Sigmoid colon (tissue), 7 donors: ENCODE measurements around the gene CDH1. TPM values are rescaled to one million over a fixed set of nuclear protein-coding genes. Genes with fewer than 3 reads are reported as not detected.

Experiments
- DNase-seq: peaks from one replicate; pipeline ENCODE4 v3.0.0-alpha.2; 2019
- H3K27ac ChIP-seq, 4 donors: fragments of 200-600 bp; sonication (generic); one replicate each; pipeline ENCODE4 v1.5.1; 2016 to 2019; ENCODE audit warnings: mild to moderate bottlenecking in 1 of 4
- H3K27me3 ChIP-seq, 3 donors: fragments of 200-600 bp; sonication (generic); one replicate each; pipeline ENCODE4 v1.5.1; 2019; ENCODE audit warnings: mild to moderate bottlenecking in 1 of 3
- H3K36me3 ChIP-seq, 4 donors: fragments of 200-600 bp; sonication (generic); one replicate each; pipeline ENCODE4 v1.5.1; 2016 to 2019
- H3K4me1 ChIP-seq, 4 donors: fragments of 200-600 bp; sonication (generic); one replicate each; pipeline ENCODE4 v1.5.1; 2017 to 2019
- H3K4me3 ChIP-seq, 4 donors: fragments of 200-600 bp; sonication (generic); one replicate each; pipeline ENCODE4 v1.5.1; 2017 to 2019; ENCODE audit warnings: mild to moderate bottlenecking in 2 of 4, moderate library complexity in 1 of 4
- H3K9me3 ChIP-seq, 4 donors: fragments of 200-600 bp in 3 of 4; sonication (generic) in 3 of 4; one replicate each; pipeline versions ENCODE4 v1.5.1 to v1.6.1; 2013 to 2019
- EP300 ChIP-seq, 4 donors: sonication (generic); formaldehyde crosslinking; IDR thresholded peaks; one replicate each; pipeline ENCODE4 v1.6.1; 2017; ENCODE audit warnings: antibody characterized with exemption in 4 of 4
- POLR2A ChIP-seq, 2 donors: fragments of 450-650 bp; IDR thresholded peaks; one replicate each; pipeline ENCODE4 v1.6.1; 2016; ENCODE audit warnings: antibody characterized with exemption in 2 of 2, mild to moderate bottlenecking in 2 of 2, moderate library complexity in 2 of 2
- POLR2AphosphoS5 ChIP-seq, 4 donors: sonication (generic); formaldehyde crosslinking; IDR thresholded peaks; one replicate each; pipeline ENCODE4 v1.6.1; 2017; ENCODE audit warnings: antibody characterized with exemption in 4 of 4
- WGBS, 2 donors: extraction: QIAGEN DNeasy Blood & Tissue Kit; methylation state at CpG; one replicate each; pipeline ENCODE4 v1.1.7; 2013; 5-methylcytosine and 5-hydroxymethylcytosine counted together
- intact Hi-C: fragments of 100-400 bp; cut with DNase I; formaldehyde crosslinking; loops from one replicate; pipeline ENCODE4 v1.15.1; 2023
- polyA plus RNA-seq, 3 donors: library from polyadenylated mRNA; stranded (reverse); fragments of 200-250 nt; gene quantifications; one replicate each; pipeline ENCODE4 v1.2.3, GENCODE V29; 2013
- total RNA-seq, 4 donors: library from RNA; depleted of rRNA; stranded (reverse); fragments of >200 nt; gene quantifications; one replicate each; pipeline ENCODE4 v1.1.0, GENCODE V29; 2016
- TF ChIP-seq, protein P1 (sequence below), 4 experiments: fragments of 450-650 bp in 3 of 4; fragments of 200-600 bp in 1 of 4; IDR thresholded peaks; one replicate each; pipeline ENCODE4 v1.5.1; 2016 to 2019; ENCODE audit warnings: antibody characterized with exemption in 4 of 4, mild to moderate bottlenecking in 3 of 4, moderate library complexity in 2 of 4
- donor health status: healthy with polysubstance abuse.
- donor health status: Bipolar disorder and iron deficiency.
- donor health status: healthy.

CDH1 gene
- total and polyA plus RNA-seq, 7 donors, result 0.14 to 163 (median 15.4) TPM; not detected in 1

DNA sequence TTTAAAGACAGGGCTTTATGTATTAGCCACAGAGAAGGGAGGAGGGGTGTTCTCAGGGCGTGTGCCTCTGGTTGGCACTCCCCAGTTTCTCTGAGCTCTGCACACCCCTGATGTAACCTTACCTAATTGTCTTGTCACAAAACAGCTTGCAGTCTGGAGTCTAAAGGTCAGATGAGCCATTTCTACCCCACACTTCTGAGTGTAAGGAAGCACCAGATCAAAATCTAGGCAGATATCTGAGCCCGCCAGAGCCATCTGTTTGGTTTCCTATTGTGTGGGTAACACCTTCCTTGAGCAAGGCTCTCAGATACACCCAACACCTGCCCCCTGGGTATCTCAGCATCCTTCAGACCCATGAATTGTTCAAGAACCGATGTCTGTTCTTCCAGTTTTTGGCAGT lies 15.5 kb downstream of the CDH1 start:
- Histone ChIP-seq H3K27me3 (no peaks in the 10 kb centered on the region), H3K4me3 (no peak overlapping the region), H3K27ac (no peak overlapping the region), H3K36me3 (no peaks in the 10 kb centered on the region), H3K4me1 (no peaks in the 10 kb centered on the region), H3K9me3 (no peaks in the 10 kb centered on the region)
- intact Hi-C loops, result no loop called here
- TF ChIP-seq EP300 (IDR thresholded peaks at IDR 0.05), result no peak
- TF ChIP-seq, protein P1, sequence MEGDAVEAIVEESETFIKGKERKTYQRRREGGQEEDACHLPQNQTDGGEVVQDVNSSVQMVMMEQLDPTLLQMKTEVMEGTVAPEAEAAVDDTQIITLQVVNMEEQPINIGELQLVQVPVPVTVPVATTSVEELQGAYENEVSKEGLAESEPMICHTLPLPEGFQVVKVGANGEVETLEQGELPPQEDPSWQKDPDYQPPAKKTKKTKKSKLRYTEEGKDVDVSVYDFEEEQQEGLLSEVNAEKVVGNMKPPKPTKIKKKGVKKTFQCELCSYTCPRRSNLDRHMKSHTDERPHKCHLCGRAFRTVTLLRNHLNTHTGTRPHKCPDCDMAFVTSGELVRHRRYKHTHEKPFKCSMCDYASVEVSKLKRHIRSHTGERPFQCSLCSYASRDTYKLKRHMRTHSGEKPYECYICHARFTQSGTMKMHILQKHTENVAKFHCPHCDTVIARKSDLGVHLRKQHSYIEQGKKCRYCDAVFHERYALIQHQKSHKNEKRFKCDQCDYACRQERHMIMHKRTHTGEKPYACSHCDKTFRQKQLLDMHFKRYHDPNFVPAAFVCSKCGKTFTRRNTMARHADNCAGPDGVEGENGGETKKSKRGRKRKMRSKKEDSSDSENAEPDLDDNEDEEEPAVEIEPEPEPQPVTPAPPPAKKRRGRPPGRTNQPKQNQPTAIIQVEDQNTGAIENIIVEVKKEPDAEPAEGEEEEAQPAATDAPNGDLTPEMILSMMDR (IDR thresholded peaks at IDR 0.05), result no peak
- no peak for TF ChIP-seq POLR2A (IDR thresholded peaks at IDR 0.05)
- no peak for TF ChIP-seq POLR2AphosphoS5 (IDR thresholded peaks at IDR 0.05)
- 7 to 36% methylated on average over 3 of the region's 3 CpGs for WGBS, 2 donors
- no peak for DNase-seq

DNA sequence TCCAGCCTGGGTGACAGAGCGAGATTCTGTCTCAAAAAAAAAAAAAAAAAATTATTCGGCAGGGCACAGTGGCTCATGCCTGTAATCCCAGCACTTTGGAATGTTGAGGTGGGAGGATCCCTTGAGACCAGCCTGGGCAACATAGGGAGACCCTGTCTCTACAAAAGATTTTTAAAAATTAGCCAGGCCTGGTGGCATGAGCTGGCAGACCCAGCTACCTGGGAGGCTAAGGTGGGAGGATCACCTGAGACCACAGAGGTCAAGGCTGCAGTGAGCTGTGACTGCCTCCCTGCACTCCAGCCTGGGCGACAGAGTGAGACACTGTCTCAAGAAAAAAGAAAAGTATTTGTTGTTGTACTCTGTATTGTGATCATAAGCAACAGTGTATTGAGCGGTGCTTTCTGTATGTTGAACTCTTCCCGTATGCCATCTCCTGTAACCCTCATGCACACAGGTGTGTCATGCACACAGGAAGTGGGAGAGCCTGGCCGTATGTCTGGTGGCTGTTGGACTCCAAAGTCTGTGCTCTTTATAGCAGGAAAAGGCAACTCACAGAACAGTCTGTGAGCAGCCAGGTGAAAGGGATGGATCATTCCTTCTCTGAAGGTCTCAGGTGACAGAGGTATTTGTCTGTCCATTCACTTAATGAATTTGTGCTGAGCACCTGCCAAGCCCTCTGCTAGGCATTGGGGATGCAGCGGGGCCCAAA lies 17.1 kb downstream of the CDH1 start:
- no peak for DNase-seq
- WGBS, 2 donors, result 34 to 71% methylated on average over 7 of the region's 7 CpGs
- no peak overlapping the region for H3K27ac ChIP-seq
- no peaks in the 10 kb centered on the region for H3K9me3 ChIP-seq
- H3K4me3 ChIP-seq, result no peak overlapping the region
- no peaks in the 10 kb centered on the region for H3K36me3 ChIP-seq
- intact Hi-C loops, result no loop called here
- H3K27me3 ChIP-seq, result no peaks in the 10 kb centered on the region
- H3K4me1 ChIP-seq, result no peaks in the 10 kb centered on the region
- TF ChIP-seq POLR2A (IDR thresholded peaks at IDR 0.05) (no peak), POLR2AphosphoS5 (IDR thresholded peaks at IDR 0.05) (no peak), EP300 (IDR thresholded peaks at IDR 0.05) (no peak)
- TF ChIP-seq, protein P1 (IDR thresholded peaks at IDR 0.05), result no peak

DNA sequence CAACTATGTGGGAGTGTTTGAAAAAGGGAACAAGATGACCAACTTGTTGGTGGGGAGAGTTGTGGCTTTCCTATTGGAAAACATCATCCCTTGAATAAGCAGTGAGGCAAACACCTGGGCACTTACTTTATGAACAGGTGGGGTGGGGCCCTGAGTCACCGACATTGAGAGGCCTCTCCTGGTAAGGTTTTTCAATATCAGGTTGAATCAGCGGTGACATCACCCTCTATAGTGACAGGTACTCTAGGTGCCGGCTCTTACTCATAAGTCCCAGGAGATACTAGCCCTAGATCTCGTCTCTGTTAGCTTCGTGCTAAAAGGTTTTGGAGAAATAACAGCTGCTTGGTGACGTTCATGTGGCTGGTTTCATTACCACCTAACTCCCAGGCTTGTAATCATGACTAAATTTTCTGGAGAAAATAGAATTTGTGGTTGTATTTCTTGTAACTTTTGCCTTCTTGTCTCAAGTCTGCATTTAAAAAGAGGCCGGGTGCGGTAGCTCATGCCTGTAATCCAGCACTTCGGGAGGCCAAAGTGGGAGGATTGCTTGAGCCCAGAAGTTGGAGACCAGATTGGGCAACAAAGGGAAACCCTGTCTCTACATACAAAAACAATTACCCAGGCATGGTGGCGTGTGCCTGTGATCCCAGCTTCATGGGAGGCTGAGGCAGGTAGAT lies 19.3 kb downstream of the CDH1 start:
- Histone ChIP-seq H3K36me3 (no peaks in the 10 kb centered on the region), H3K9me3 (no peaks in the 10 kb centered on the region), H3K4me3 (no peak overlapping the region), H3K4me1 (no peaks in the 10 kb centered on the region), H3K27me3 (no peaks in the 10 kb centered on the region), H3K27ac (no peak overlapping the region)
- intact Hi-C loops, result no loop called here
- no peak for DNase-seq
- 31 to 62% methylated on average over 10 of the region's 10 CpGs for WGBS, 2 donors
- TF ChIP-seq POLR2AphosphoS5 (IDR thresholded peaks at IDR 0.05), result no peak
- TF ChIP-seq POLR2A (IDR thresholded peaks at IDR 0.05), result no peak
- TF ChIP-seq EP300 (IDR thresholded peaks at IDR 0.05), result no peak
- TF ChIP-seq, protein P1 (IDR thresholded peaks at IDR 0.05), result no peak

- Histone ChIP-seq H3K36me3 (no peaks in the 10 kb centered on the region), H3K4me3 (no peak overlapping the region), H3K4me1 (no peaks in the 10 kb centered on the region), H3K9me3 (no peaks in the 10 kb centered on the region), H3K27ac (no peak overlapping the region), H3K27me3 (no peaks in the 10 kb centered on the region)
- intact Hi-C loops, result no loop called here
- TF ChIP-seq POLR2AphosphoS5 (IDR thresholded peaks at IDR 0.05) (no peak), POLR2A (IDR thresholded peaks at IDR 0.05) (no peak), EP300 (IDR thresholded peaks at IDR 0.05) (no peak)
- TF ChIP-seq, protein P1 (IDR thresholded peaks at IDR 0.05), result no peak
- DNase-seq, result no peak
Observed at GRCh38 chr16:68757625-68757935, 20.5 kb downstream of the CDH1 start.
